NT2/D1 (cell line): ENCODE results near the gene HCN2.

ENCODE experiments used
- DNase-seq: peaks from one replicate; pipeline ENCODE4 v3.0.0-alpha.2; 2011; ENCODE audit warnings: low read depth, low spot score
- H3K27me3 ChIP-seq: 2 replicates; pipeline ENCODE4 v1.6.0; 2011; ENCODE audit warnings: mild to moderate bottlenecking; ENCODE audit not compliant: insufficient read length, insufficient read depth
- H3K36me3 ChIP-seq: 2 replicates; pipeline ENCODE4 v1.6.1; 2011; ENCODE audit warnings: mild to moderate bottlenecking, low read length, mixed read lengths; ENCODE audit not compliant: insufficient read depth, insufficient read length
- H3K4me1 ChIP-seq: 2 replicates; pipeline ENCODE4 v1.5.1; 2011; ENCODE audit not compliant: insufficient read depth, insufficient read length
- H3K4me3 ChIP-seq: 2 replicates; pipeline ENCODE4 v1.5.1; 2011; ENCODE audit warnings: low read depth; ENCODE audit not compliant: insufficient read length
- H3K9ac ChIP-seq: 2 replicates; pipeline ENCODE4 v1.6.0; 2011; ENCODE audit warnings: low read depth; ENCODE audit not compliant: insufficient read length
- H3K9me3 ChIP-seq: 2 replicates; pipeline ENCODE4 v1.5.1; 2011; ENCODE audit warnings: mild to moderate bottlenecking, low read length; ENCODE audit not compliant: insufficient read depth
- SUZ12 ChIP-seq: IDR thresholded peaks from 2 replicates; pipeline ENCODE4 v1.6.1; 2011; ENCODE audit not compliant: insufficient read length, insufficient read depth; ENCODE audit errors: extremely low read depth
- YY1 ChIP-seq: IDR thresholded peaks from 2 replicates; pipeline ENCODE4 v1.6.1; 2011; ENCODE audit not compliant: insufficient read length, insufficient read depth
- ZNF274 ChIP-seq: IDR thresholded peaks from 2 replicates; pipeline ENCODE4 v1.6.1; 2011; ENCODE audit warnings: mild to moderate bottlenecking, low read depth, low read length

HCN2 gene

DNA sequence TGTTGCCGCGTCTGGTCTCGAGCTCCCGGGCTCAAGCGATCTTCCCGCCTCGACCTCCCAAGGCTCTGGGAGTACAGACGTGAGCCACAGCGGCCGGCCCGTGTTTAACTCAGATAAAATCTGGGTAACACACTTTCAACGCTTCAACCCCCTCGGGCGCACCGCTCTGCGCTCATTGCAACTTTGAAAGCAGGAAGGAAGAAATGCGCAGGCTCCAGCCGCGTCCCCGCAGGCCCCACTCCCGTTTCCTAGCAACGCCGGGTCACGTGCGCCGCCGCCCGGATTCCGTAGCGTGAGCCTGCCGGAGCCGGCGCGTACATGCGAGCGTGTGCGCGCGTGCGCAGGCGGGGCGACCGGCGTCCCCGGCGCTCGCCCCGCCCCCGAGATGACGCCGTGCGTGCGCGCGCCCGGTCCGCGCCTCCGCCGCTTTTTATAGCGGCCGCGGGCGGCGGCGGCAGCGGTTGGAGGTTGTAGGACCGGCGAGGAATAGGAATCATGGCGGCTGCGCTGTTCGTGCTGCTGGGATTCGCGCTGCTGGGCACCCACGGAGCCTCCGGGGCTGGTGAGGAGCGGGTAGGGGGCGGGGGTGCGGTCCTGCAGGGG lies 17.4 kb upstream of the HCN2 start, which contains the start of gene BSG:
BSG (plus strand) TSS at position 457 of the 603 bp plus-strand sequence; CDS start at position 496, 39 bp downstream.
- peaks cover 24% of the 10 kb centered on the region for H3K4me1 ChIP-seq
- DNase-seq = peak; percentile 97
- peak within 1 kb of the TSS; percentile 99 for H3K4me3 ChIP-seq
- peak within 1 kb of the TSS; percentile 100 for H3K9ac ChIP-seq
- peaks cover 14% of the 10 kb centered on the region for H3K36me3 ChIP-seq
- H3K27me3 ChIP-seq = peaks cover 6% of the 10 kb centered on the region
- TF ChIP-seq YY1 (no peak), ZNF274 (no peak), SUZ12 (no peak)
- H3K9me3 ChIP-seq = no peaks in the 10 kb centered on the region; the same call in 1 of the 2 replicates

DNA sequence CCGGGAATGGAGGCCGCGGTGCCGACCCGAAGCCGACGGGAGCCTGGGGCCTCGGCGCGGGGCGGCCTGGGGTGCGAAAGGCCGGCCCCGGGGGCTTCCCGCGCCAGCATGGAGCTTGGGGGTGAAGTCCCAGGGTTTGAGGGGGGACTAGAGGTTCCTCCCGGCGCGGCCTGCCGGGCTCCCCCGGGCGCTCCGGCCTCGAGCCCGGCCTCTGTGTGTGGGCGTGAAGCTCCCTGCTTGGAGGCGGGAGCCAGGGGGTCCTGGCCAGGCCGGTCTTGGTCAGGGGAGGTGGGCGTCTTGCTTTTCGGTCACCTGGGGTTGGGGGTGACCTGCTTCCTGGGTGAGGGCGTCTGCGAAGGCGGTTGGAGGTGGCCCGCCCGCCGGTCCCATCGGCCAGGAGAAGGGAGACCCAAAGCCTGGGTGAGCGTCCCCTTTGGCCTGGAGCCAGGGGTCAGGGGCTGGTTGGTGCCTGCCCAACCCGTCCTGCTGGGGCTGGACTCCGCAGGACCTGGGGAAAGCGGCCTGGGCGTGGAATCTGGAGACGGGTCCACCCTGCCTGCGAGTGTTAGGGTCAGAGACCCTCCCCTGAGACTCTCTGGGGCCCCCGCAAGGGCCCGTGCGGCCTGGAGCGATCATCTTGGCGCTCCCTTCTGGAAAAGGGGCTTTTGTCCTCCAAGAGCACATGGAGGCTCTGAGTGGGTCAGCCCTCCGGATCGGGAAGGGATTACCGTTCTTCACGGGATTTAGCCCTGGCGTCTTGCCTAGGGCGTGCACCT lies 16.8 kb upstream of the HCN2 start:
- no peak for DNase-seq
- TF ChIP-seq ZNF274 = no peak
- no peak for TF ChIP-seq SUZ12
- no peak for TF ChIP-seq YY1

DNA sequence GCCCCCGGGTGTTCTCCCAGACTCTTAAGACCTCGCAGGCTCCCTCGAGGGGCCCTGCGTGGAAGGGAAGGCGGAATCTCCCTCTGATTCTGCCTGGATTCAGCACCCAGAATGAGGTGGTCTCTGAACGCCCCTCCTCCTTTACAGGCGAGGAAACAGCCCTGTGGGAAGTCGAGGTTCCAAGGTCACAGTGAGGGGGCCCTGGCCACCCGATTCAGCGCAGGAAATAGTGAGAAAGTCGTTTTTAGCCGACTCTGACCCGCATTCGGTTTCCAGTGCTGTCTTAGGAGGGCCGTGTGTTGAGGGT lies 16.2 kb upstream of the HCN2 start:
- no peak for TF ChIP-seq SUZ12
- no peaks in the 10 kb centered on the region; the same call in 1 of the 2 replicates for H3K9me3 ChIP-seq
- peaks cover 27% of the 10 kb centered on the region for H3K36me3 ChIP-seq
- H3K4me3 ChIP-seq = peak overlapping the region; percentile 99
- DNase-seq = no peak
- peaks cover 6% of the 10 kb centered on the region for H3K27me3 ChIP-seq
- peaks cover 30% of the 10 kb centered on the region for H3K4me1 ChIP-seq
- peak overlapping the region; percentile 100 for H3K9ac ChIP-seq

More for the DNA sequence above, 16.8 kb upstream of the HCN2 start:
- peak overlapping the region; percentile 99 for H3K4me3 ChIP-seq
- H3K27me3 ChIP-seq = peaks cover 6% of the 10 kb centered on the region
- H3K4me1 ChIP-seq = peaks cover 30% of the 10 kb centered on the region
- H3K36me3 ChIP-seq = peaks cover 21% of the 10 kb centered on the region
- peak overlapping the region; percentile 100 for H3K9ac ChIP-seq
- H3K9me3 ChIP-seq = no peaks in the 10 kb centered on the region; the same call in 1 of the 2 replicates

DNA sequence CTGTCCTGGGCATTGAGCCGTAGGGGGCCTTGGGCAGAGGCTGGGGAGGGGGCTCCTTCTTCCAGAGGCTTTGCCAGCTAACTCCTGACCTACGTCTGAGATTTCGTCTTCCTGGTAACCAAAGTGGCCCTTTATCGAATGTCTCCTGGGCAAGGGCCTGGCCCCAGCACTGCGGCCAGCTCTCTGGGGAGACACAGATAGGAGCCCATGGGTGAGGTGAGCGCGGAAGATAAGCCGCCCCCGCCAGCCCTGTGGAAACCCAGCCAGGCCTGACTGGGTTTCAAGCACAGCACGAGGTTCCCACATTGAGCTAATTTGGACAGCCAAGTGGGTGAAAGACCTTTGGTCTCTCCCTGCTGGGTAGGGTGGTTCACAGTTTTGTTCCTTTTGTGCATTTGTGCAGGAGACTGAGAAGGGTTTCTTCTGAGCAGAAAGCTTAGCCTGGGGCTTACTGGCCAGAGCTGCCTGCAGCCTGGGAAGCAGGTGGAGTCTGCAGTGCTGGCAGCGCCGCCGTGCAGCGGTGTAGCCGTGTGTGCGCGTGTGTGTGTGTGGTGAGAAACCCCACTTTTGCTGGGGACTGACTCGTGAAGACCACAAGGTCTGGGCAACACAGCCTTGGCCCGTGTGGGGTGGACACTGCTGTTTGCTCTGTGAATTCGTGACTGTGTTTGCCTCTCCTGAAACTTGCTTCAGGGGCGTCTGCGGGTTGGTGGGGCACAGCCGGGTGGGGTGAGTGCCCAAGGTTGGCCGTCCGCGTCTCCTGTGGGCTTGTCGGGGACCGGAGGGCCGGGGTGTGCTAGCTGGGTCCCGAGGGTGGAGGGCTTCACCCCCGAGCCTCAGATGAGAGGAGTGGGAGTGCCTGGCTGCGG lies 14.8 kb upstream of the HCN2 start:
- peak overlapping the region; percentile 58 for H3K9ac ChIP-seq

DNA sequence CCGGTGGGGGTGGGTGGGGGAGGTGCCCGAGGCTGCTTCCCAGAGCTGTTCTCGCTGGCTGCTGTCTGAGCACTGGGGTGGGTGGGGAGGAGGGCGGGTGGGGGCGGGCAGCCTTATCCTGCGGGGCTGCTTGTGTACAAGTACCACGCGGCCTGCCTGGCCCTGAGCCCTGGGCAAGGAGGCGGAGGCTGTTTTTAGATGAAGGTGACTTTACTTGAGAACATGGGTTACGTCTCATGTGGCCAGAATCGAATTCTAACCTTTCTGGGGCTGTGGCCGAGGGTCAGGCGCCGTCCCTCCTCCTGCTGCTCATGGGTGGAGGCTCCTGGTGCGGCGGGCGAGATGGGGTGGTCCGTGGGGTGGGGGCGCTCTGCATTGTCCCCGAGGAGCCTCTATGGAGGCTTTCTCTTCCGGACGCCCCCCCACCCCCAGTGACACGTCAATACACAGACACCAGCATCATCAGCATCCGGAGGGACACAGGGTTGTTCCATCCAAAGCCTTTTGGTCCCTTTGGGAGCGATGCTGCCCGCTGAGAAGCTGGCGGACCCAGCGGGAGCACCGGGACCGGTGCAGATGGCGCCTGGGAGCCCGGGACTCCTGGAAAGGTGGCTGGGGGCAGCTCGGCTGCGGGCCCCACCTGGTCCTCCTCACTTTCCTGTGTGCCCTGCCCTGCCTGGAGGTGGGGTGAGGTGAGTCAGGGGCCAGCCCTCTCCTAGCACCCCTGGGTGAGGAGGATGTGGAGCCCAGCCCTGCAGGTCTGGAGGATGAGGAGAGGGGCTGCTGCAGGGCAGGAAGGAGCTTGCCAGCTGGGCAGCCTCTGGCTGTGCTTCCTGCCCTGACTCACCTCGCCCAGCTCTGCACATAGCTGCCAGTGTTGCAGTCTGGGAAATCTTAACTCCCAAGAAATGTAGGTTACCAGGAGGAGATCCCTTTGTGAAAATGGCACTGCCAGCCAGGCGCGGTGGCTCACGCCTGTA lies 13.9 kb upstream of the HCN2 start:
- H3K27me3 ChIP-seq = peaks cover 6% of the 10 kb centered on the region
- H3K4me1 ChIP-seq = peaks cover 35% of the 10 kb centered on the region
- H3K9ac ChIP-seq = peak overlapping the region; percentile 12
- no peak for DNase-seq
- peaks cover 46% of the 10 kb centered on the region for H3K36me3 ChIP-seq
- no peak for TF ChIP-seq YY1
- no peak for TF ChIP-seq SUZ12
- TF ChIP-seq ZNF274 = no peak
- H3K9me3 ChIP-seq = no peaks in the 10 kb centered on the region
- peak overlapping the region; percentile 29 for H3K4me3 ChIP-seq

More for the DNA sequence above, 14.8 kb upstream of the HCN2 start:
- DNase-seq = no peak
- Histone ChIP-seq H3K9me3 (no peaks in the 10 kb centered on the region; the same call in 1 of the 2 replicates), H3K27me3 (peaks cover 6% of the 10 kb centered on the region), H3K36me3 (peaks cover 38% of the 10 kb centered on the region), H3K4me1 (peaks cover 35% of the 10 kb centered on the region), H3K4me3 (peak overlapping the region; percentile 29)
- TF ChIP-seq YY1 (no peak), ZNF274 (no peak), SUZ12 (no peak)

DNA sequence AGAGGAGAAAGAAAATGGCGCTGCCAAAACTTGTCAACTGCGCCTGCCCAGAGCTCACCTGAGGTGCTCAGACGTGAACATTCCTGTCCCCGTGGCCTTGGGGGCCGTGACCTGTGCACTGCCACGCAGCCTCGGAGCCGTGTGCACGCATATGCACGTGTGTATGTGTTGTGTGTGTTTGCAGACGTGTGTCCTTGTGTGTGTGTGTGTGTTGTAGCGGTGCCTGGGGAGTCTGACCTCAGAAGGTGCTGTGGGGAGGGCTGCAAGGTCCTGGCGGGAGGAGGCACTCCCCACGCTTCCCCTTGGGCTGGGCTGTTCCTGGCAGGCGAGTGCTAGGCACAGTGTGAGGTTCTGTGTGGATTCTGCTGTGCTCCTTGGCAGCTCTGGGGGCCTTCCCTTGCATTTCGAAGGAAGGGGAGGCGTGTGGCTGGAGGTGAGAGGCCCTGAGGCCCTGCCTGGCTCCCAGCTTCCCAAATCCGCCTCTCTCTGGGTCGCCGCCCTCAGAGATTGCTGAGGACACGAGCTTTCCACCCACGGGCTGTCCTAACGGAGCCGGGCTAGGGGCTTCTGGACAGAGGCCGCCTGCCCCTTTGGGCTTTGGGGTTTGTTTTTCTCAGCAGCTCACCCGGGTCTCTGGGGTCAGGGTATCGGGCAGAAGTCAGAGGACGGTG lies 12.8 kb upstream of the HCN2 start:
- peaks cover 33% of the 10 kb centered on the region for H3K4me1 ChIP-seq
- H3K4me3 ChIP-seq = no peak overlapping the region
- H3K9me3 ChIP-seq = no peaks in the 10 kb centered on the region
- DNase-seq = no peak
- peak overlapping the region; percentile 64 for H3K9ac ChIP-seq
- peaks cover 55% of the 10 kb centered on the region for H3K36me3 ChIP-seq
- no peaks in the 10 kb centered on the region for H3K27me3 ChIP-seq
- TF ChIP-seq SUZ12 (no peak), YY1 (no peak), ZNF274 (no peak)
